ENCODE data around the gene MOB3C. TPM values are rescaled to one million over a fixed set of nuclear protein-coding genes. Genes with fewer than 3 reads are reported as not detected.

MOB3C gene
- polyA plus RNA-seq, 1 donor (not counting 4 experiments of a cell fraction or from before 2014, with no cell fraction given), result 18.4 TPM

- Histone ChIP-seq H4K20me1 (ENCODE audit: control insufficient read depth, extremely low read depth, insufficient read depth, low read length) (no peaks in the 10 kb centered on the region), H3K36me3 (ENCODE audit: control insufficient read depth in 2 of 2, extremely low read depth in 1 of 2, insufficient read depth in 2 of 2, low read length in 2 of 2) (no peaks in the 10 kb centered on the region), H3K4me2 (ENCODE audit: control insufficient read depth, extremely low read depth, insufficient read depth, low read depth, low read length) (no peak overlapping the region), H3K9me1 (ENCODE audit: control insufficient read depth, extremely low read depth, insufficient read depth, low read length) (no peaks in the 10 kb centered on the region), H3K27me3 (ENCODE audit: control insufficient read depth, extremely low read depth, insufficient read depth, low read length) (no peaks in the 10 kb centered on the region), H3K9ac (ENCODE audit: control insufficient read depth, extremely low read depth, insufficient read depth, low read length) (no peak overlapping the region), H3K9me3 (ENCODE audit: control insufficient read depth, low read depth, low read length) (no peaks in the 10 kb centered on the region), H3K79me2 (ENCODE audit: control insufficient read depth, insufficient read depth, low read length) (peaks cover 10% of the 10 kb centered on the region), H2AFZ (ENCODE audit: control insufficient read depth, low read length) (no peak overlapping the region), H3K4me1 (ENCODE audit: control insufficient read depth, extremely low read depth, insufficient read depth, low read length) (peaks cover 20% of the 10 kb centered on the region), H3K4me3 (ENCODE audit: control insufficient read depth in 2 of 3, extremely low read depth in 1 of 3, insufficient read depth in 2 of 3, low read depth in 1 of 3, low read length in 3 of 3) (no peak overlapping the region), H3K27ac (ENCODE audit: control insufficient read depth, insufficient read depth, low read length) (no peak overlapping the region)
- DNase-seq (ENCODE audit: low read depth, low spot score), result no peak
- FAIRE-seq, result no peak
- TF ChIP-seq, protein P1, sequence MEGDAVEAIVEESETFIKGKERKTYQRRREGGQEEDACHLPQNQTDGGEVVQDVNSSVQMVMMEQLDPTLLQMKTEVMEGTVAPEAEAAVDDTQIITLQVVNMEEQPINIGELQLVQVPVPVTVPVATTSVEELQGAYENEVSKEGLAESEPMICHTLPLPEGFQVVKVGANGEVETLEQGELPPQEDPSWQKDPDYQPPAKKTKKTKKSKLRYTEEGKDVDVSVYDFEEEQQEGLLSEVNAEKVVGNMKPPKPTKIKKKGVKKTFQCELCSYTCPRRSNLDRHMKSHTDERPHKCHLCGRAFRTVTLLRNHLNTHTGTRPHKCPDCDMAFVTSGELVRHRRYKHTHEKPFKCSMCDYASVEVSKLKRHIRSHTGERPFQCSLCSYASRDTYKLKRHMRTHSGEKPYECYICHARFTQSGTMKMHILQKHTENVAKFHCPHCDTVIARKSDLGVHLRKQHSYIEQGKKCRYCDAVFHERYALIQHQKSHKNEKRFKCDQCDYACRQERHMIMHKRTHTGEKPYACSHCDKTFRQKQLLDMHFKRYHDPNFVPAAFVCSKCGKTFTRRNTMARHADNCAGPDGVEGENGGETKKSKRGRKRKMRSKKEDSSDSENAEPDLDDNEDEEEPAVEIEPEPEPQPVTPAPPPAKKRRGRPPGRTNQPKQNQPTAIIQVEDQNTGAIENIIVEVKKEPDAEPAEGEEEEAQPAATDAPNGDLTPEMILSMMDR (optimal IDR thresholded peaks at IDR 0.05 in 1 of 3, IDR thresholded peaks at IDR 0.05 in 1 of 3, conservative IDR thresholded peaks at IDR 0.05 in 1 of 3; ENCODE audit: extremely low read depth in 1 of 3, insufficient read depth in 2 of 3, low read length in 3 of 3), result no peak
- no peak for TF ChIP-seq EZH2 (IDR thresholded peaks at IDR 0.05; ENCODE audit: low read length)
- dilution Hi-C loops (cut with MboI; ENCODE audit: extremely low pct_ligation_motif_present, low sequenced_read_pairs), result no loop called here
Observed at GRCh38 chr1:46619656-46620258, 3.1 kb upstream of the MOB3C start.

DNA sequence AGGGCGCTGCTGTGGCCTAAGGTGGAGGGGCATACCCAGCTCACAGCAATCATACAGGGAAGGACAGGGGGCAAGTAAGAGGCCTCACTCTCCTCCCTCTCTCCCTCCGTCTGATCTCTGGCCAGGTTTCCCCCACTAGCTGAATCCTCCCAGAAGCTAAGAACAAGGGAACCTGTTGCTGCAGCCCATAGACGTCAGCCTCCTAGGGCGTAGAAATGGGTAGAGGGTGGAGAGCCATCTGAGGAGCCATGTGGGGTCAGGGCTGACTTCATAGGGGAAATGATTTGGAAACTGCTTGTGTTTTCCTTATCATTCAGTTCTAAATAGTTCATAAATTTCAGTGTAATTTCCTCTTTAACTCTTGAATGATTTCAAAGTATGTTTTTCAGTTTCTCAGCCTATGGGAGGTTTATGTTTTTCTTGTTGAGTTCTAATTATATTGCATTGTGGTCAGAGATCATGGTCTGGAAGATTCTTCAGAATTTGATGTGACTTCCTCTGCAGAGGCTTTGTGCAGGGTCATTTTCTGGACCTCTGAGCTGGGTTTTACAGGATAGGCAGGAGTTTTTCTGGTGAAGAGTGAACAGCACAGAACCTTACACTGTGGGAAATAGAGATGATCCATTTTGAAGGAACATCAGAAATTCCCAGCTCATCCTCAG, 2.3 kb upstream of the MOB3C start:
- FAIRE-seq, result no peak
- Histone ChIP-seq H3K9me1 (ENCODE audit: control insufficient read depth, extremely low read depth, insufficient read depth, low read length) (peaks cover 2% of the 10 kb centered on the region), H3K79me2 (ENCODE audit: control insufficient read depth, insufficient read depth, low read length) (peaks cover 10% of the 10 kb centered on the region), H3K9ac (ENCODE audit: control insufficient read depth, extremely low read depth, insufficient read depth, low read length) (no peak overlapping the region), H3K27me3 (ENCODE audit: control insufficient read depth, extremely low read depth, insufficient read depth, low read length) (no peaks in the 10 kb centered on the region), H3K27ac (ENCODE audit: control insufficient read depth, insufficient read depth, low read length) (no peak overlapping the region), H2AFZ (ENCODE audit: control insufficient read depth, low read length) (no peak overlapping the region), H4K20me1 (ENCODE audit: control insufficient read depth, extremely low read depth, insufficient read depth, low read length) (no peaks in the 10 kb centered on the region), H3K9me3 (ENCODE audit: control insufficient read depth, low read depth, low read length) (no peaks in the 10 kb centered on the region), H3K4me2 (ENCODE audit: control insufficient read depth, extremely low read depth, insufficient read depth, low read depth, low read length) (no peak overlapping the region), H3K36me3 (ENCODE audit: control insufficient read depth in 2 of 2, extremely low read depth in 1 of 2, insufficient read depth in 2 of 2, low read length in 2 of 2) (no peaks in the 10 kb centered on the region), H3K4me3 (ENCODE audit: control insufficient read depth in 2 of 3, extremely low read depth in 1 of 3, insufficient read depth in 2 of 3, low read depth in 1 of 3, low read length in 3 of 3) (no peak overlapping the region), H3K4me1 (ENCODE audit: control insufficient read depth, extremely low read depth, insufficient read depth, low read length) (peaks cover 29% of the 10 kb centered on the region)
- TF ChIP-seq, protein P1 (optimal IDR thresholded peaks at IDR 0.05 in 1 of 3, IDR thresholded peaks at IDR 0.05 in 1 of 3, conservative IDR thresholded peaks at IDR 0.05 in 1 of 3; ENCODE audit: extremely low read depth in 1 of 3, insufficient read depth in 2 of 3, low read length in 3 of 3), result no peak
- no peak for TF ChIP-seq EZH2 (IDR thresholded peaks at IDR 0.05; ENCODE audit: low read length)
- dilution Hi-C loops (cut with MboI; ENCODE audit: extremely low pct_ligation_motif_present, low sequenced_read_pairs), result no loop called here
- no peak for DNase-seq (ENCODE audit: low read depth, low spot score)
